Measurements from ENCODE around the gene AJAP1.

DNA sequence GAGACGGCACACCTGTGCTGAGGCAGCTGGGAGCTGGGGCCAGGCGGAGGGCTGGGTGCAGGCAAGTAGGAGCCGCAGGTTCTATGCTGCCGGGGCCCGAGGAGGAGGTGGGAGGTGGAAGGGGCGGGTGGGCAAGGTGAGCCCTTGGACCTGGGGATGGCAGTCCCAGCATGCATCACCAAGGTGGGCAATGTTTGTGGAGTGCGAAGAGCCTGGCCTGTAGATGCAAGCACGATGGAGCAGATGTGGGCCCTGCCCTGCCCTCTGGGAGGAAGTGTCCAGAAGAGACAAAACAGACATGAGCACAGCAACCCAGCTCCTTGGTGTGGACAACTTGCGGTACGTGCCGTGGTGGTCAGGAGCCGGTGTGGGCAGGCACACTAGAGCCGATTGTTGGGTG, 28.3 kb upstream of the AJAP1 start:
- TF ChIP-seq, protein P1, sequence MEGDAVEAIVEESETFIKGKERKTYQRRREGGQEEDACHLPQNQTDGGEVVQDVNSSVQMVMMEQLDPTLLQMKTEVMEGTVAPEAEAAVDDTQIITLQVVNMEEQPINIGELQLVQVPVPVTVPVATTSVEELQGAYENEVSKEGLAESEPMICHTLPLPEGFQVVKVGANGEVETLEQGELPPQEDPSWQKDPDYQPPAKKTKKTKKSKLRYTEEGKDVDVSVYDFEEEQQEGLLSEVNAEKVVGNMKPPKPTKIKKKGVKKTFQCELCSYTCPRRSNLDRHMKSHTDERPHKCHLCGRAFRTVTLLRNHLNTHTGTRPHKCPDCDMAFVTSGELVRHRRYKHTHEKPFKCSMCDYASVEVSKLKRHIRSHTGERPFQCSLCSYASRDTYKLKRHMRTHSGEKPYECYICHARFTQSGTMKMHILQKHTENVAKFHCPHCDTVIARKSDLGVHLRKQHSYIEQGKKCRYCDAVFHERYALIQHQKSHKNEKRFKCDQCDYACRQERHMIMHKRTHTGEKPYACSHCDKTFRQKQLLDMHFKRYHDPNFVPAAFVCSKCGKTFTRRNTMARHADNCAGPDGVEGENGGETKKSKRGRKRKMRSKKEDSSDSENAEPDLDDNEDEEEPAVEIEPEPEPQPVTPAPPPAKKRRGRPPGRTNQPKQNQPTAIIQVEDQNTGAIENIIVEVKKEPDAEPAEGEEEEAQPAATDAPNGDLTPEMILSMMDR (IDR thresholded peaks at IDR 0.05; ENCODE audit: control extremely low read depth in 1 of 3, insufficient read depth in 1 of 3, low read depth in 1 of 3, low read length in 3 of 3), result no peak
- TF ChIP-seq MAFK (IDR thresholded peaks at IDR 0.05; ENCODE audit: low read depth, low read length), result no peak
- no peak for TF ChIP-seq ZNF274 (IDR thresholded peaks at IDR 0.05; ENCODE audit: borderline replicate concordance, extremely low read depth, low read length)
- no peak for TF ChIP-seq EP300 (IDR thresholded peaks at IDR 0.05; ENCODE audit: borderline replicate concordance in 1 of 2, low read depth in 2 of 2, low read length in 2 of 2)
- no peak for TF ChIP-seq CBX5 (IDR thresholded peaks at IDR 0.05; ENCODE audit: low read depth, low read length)
- TF ChIP-seq POLR2A (IDR thresholded peaks at IDR 0.05; ENCODE audit: control extremely low read depth in 1 of 2, low read depth in 2 of 2, low read length in 2 of 2), result no peak
- TF ChIP-seq JUND (IDR thresholded peaks at IDR 0.05; ENCODE audit: low read length), result no peak
- no peak for TF ChIP-seq CEBPB (IDR thresholded peaks at IDR 0.05; ENCODE audit: low read depth, low read length)
- no peak for TF ChIP-seq TAF1 (IDR thresholded peaks at IDR 0.05; ENCODE audit: low read depth, low read length)
- TF ChIP-seq RFX5 (IDR thresholded peaks at IDR 0.05; ENCODE audit: borderline replicate concordance, low read depth, low read length), result no peak
- TF ChIP-seq, protein P2, sequence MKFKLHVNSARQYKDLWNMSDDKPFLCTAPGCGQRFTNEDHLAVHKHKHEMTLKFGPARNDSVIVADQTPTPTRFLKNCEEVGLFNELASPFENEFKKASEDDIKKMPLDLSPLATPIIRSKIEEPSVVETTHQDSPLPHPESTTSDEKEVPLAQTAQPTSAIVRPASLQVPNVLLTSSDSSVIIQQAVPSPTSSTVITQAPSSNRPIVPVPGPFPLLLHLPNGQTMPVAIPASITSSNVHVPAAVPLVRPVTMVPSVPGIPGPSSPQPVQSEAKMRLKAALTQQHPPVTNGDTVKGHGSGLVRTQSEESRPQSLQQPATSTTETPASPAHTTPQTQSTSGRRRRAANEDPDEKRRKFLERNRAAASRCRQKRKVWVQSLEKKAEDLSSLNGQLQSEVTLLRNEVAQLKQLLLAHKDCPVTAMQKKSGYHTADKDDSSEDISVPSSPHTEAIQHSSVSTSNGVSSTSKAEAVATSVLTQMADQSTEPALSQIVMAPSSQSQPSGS (IDR thresholded peaks at IDR 0.05; ENCODE audit: low read length), result no peak
- TF ChIP-seq HDAC2 (IDR thresholded peaks at IDR 0.05; ENCODE audit: borderline replicate concordance in 1 of 2, low read depth in 2 of 2, low read length in 2 of 2), result no peak
- no peak for TF ChIP-seq CHD2 (IDR thresholded peaks at IDR 0.05; ENCODE audit: low read length)
- TF ChIP-seq RAD21 (IDR thresholded peaks at IDR 0.05 in 1 of 2, conservative IDR thresholded peaks at IDR 0.05 in 1 of 2; ENCODE audit: low read depth in 2 of 2, low read length in 2 of 2), result no peak

Data from H1 (cell line).